ENCODE data around the gene MKI67. TPM values are rescaled to one million over a fixed set of nuclear protein-coding genes. Genes with fewer than 3 reads are reported as not detected.

Gene MKI67, protein sequence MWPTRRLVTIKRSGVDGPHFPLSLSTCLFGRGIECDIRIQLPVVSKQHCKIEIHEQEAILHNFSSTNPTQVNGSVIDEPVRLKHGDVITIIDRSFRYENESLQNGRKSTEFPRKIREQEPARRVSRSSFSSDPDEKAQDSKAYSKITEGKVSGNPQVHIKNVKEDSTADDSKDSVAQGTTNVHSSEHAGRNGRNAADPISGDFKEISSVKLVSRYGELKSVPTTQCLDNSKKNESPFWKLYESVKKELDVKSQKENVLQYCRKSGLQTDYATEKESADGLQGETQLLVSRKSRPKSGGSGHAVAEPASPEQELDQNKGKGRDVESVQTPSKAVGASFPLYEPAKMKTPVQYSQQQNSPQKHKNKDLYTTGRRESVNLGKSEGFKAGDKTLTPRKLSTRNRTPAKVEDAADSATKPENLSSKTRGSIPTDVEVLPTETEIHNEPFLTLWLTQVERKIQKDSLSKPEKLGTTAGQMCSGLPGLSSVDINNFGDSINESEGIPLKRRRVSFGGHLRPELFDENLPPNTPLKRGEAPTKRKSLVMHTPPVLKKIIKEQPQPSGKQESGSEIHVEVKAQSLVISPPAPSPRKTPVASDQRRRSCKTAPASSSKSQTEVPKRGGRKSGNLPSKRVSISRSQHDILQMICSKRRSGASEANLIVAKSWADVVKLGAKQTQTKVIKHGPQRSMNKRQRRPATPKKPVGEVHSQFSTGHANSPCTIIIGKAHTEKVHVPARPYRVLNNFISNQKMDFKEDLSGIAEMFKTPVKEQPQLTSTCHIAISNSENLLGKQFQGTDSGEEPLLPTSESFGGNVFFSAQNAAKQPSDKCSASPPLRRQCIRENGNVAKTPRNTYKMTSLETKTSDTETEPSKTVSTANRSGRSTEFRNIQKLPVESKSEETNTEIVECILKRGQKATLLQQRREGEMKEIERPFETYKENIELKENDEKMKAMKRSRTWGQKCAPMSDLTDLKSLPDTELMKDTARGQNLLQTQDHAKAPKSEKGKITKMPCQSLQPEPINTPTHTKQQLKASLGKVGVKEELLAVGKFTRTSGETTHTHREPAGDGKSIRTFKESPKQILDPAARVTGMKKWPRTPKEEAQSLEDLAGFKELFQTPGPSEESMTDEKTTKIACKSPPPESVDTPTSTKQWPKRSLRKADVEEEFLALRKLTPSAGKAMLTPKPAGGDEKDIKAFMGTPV (N-terminal part only)
- 100 to 1,000 TPM in 1 of 5 experiments, 1 to 10 TPM in 2, under 1 TPM in 2; 0.05 to 219 (median 1.6) TPM for total RNA-seq
- under 1 TPM; 0.12 to 0.20 TPM for polyA plus RNA-seq
- 1.7 reads per million, percentile 7 among the genes with 10 or more reads in this experiment for total RNA-seq

DNA sequence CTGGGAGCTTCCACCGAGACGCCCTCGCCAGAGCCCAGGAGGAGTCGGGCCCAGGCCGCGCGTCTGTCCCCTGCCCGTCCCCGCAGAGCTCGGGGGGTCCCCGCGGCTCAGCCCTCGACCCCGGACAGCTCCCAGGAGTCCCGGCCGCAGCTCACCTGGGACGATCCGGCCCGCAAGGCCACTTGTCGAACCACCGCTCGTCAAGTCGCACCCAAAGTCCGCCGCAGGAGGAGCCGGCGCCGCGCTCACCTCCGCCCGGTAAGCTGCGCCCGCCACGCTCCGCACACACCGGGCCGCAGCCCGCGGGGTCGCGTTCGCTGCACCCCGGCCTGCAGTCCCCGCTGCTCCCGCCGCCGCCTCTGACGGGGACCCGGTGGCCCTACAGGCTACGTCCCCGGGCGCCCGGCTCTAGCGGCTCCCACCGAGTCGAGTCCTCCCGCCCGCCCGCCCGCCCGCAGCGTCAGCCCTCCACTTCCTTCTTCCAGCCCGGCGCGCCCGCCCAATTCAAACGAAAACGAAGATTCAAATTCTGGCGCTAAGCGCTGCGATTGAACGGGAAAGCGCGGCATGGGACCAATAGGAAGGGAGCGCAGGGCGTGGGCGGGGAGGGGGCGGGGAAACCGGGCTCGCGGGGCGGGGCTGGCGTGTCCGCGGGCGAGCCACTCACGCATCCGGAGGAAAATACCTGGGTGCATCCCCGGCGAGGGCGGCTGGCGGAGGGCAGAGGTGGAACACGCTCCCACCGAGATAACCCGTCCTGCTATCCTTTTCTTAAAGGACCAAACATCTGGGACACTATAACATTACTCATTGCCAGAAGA, at the start of gene MKI67:
MKI67 (minus strand) TSS at position 480 of the 821 bp plus-strand sequence. CDS start 756 bp downstream, outside the sequence.
- peaks cover 9 to 18% of the 10 kb centered on the region in 2 donors for H3K4me1 ChIP-seq (ENCODE audit: control insufficient read depth in 2 of 2, insufficient read depth in 2 of 2, low read length in 2 of 2)
- H3K9me3 ChIP-seq (ENCODE audit: control insufficient read depth in 2 of 3, low read length in 3 of 3) = no peaks in the 10 kb centered on the region
- H3K36me3 ChIP-seq (ENCODE audit: control insufficient read depth in 2 of 3, insufficient read depth in 3 of 3, low read length in 3 of 3) = no peaks in the 10 kb centered on the region
- Mint-ChIP-seq H3K4me3 (peak within 1 kb of the TSS; percentile 86 to 94 (median 88)), H3K4me1 (peaks cover 6 to 44% (median 19%) of the 10 kb centered on the region in 7 donors), H3K27ac (peak within 1 kb of the TSS in 8 of 9 donors; percentile 56 to 97 (median 71)), H3K36me3 (peaks cover 0 to 20% (median 0%) of the 10 kb centered on the region in 5 donors), H3K27me3 (peaks cover 7 to 37% (median 33%) of the 10 kb centered on the region in 5 donors), H3K9me3 (no peaks in the 10 kb centered on the region)
- POLR2A ChIA-PET = no interaction called here
- DNase-seq = peak; percentile 68 to 88 (median 85)
- CTCF ChIA-PET = no interaction called here
- ATAC-seq = peak; percentile 98
- intact Hi-C loops (cut with micrococcal nuclease) = loop anchor here (1.0 to 10.0 kb wide), 10 partner anchors 23 to 1985 kb away; partner anchors contain the start of genes C10orf143 (in 1 of the 2) and MGMT (in 1 of the 2)
- H3K27me3 ChIP-seq (ENCODE audit: control insufficient read depth in 2 of 2, insufficient read depth in 2 of 2, low read length in 2 of 2) = peaks cover 10 to 11% of the 10 kb centered on the region in 2 donors
- H3K27ac ChIP-seq (ENCODE audit: low read depth, low read length) = peak within 1 kb of the TSS; percentile 73
- peak within 1 kb of the TSS; percentile 82 for H3K4me3 ChIP-seq (ENCODE audit: low read length)

DNA sequence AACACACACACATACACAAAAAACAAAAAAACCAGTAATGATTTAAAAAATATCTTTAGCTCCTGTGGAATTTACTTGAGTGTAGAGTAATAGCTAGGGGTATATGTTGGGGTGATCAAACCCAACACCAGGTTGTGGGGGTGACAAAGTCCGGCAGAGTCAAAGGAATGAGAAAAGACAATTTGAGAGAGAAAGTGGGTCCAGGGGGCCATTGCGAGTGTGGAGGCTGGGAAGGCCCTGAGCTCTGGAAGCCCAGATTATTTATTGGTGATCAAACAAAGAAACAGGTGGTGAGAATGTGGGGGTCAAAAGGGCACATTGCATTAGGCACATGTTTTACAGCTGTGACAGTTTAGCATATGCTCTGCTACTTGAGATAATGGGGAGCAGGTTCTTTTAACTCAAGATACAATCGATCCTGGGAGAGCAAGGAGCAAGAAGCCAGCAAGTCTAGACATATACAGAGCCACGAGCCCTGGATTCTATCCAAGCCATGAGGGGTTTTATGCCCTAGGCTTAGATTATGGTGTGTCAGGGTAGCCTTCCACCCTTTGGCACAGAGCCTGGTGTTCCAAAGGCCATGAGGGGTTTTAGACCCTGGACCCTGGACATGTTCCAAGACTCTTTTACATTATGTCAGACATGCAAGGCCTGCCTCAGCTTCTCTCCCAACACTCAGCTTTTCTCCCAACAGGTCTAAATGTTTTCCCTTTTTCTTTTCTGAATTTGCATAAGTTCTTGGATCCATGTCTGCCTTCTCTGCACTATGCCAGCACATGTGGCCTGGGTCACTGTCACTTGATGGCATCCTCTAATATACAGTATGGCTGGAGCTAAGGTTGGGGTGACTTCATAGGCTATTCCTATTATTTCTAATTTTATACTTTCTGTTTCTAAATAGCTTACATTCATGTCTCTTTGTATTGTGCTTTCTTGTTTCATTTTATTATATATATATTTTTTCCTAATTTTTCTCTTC, 48.6 kb upstream of the MKI67 start:
- no peak for ATAC-seq
- Mint-ChIP-seq H3K27ac (no peak overlapping the region), H3K9me3 (peaks cover 3 to 28% (median 11%) of the 10 kb centered on the region in 11 donors), H3K36me3 (peaks cover 0 to 15% (median 3%) of the 10 kb centered on the region in 5 donors), H3K4me3 (no peak overlapping the region), H3K27me3 (peaks cover 3 to 22% (median 10%) of the 10 kb centered on the region in 5 donors), H3K4me1 (peaks cover 2 to 13% (median 7%) of the 10 kb centered on the region in 7 donors)
- DNase-seq = no peak
- no peak overlapping the region for H3K4me3 ChIP-seq (ENCODE audit: low read length)
- H3K9me3 ChIP-seq (ENCODE audit: control insufficient read depth in 2 of 3, low read length in 3 of 3) = no peaks in the 10 kb centered on the region
- no peaks in the 10 kb centered on the region for H3K36me3 ChIP-seq (ENCODE audit: control insufficient read depth in 2 of 3, insufficient read depth in 3 of 3, low read length in 3 of 3)
- intact Hi-C loops (cut with micrococcal nuclease) = no loop called here
- ChIA-PET POLR2A (interaction anchor here (1.2 kb wide), 1 partner anchor 35 kb away, joined by 4 read pairs; no protein-coding TSS in a partner anchor), CTCF (interaction anchor here (3.8 kb wide), 1 partner anchor 36 kb away, joined by 25 read pairs; no protein-coding TSS in a partner anchor)
- H3K27ac ChIP-seq (ENCODE audit: low read depth, low read length) = no peak overlapping the region
- no peaks in the 10 kb centered on the region for H3K4me1 ChIP-seq (ENCODE audit: control insufficient read depth in 2 of 2, insufficient read depth in 2 of 2, low read length in 2 of 2)
- H3K27me3 ChIP-seq (ENCODE audit: control insufficient read depth in 2 of 2, insufficient read depth in 2 of 2, low read length in 2 of 2) = no peaks in the 10 kb centered on the region

GRCh38 chr10:128173386-128173785, 47.2 kb upstream of the MKI67 start:
- H3K4me1 ChIP-seq (ENCODE audit: control insufficient read depth in 2 of 2, insufficient read depth in 2 of 2, low read length in 2 of 2) = no peaks in the 10 kb centered on the region
- Mint-ChIP-seq H3K9me3 (peaks cover 3 to 28% (median 11%) of the 10 kb centered on the region in 11 donors), H3K27ac (no peak overlapping the region), H3K27me3 (peaks cover 10 to 32% (median 11%) of the 10 kb centered on the region in 5 donors), H3K4me1 (peaks cover 0 to 2% (median 0%) of the 10 kb centered on the region in 7 donors), H3K36me3 (peaks cover 0 to 15% (median 3%) of the 10 kb centered on the region in 5 donors), H3K4me3 (no peak overlapping the region)
- no peaks in the 10 kb centered on the region for H3K36me3 ChIP-seq (ENCODE audit: control insufficient read depth in 2 of 3, insufficient read depth in 3 of 3, low read length in 3 of 3)
- intact Hi-C loops (cut with micrococcal nuclease) = no loop called here
- no peaks in the 10 kb centered on the region for H3K27me3 ChIP-seq (ENCODE audit: control insufficient read depth in 2 of 2, insufficient read depth in 2 of 2, low read length in 2 of 2)
- no peak for ATAC-seq
- H3K27ac ChIP-seq (ENCODE audit: low read depth, low read length) = no peak overlapping the region
- CTCF ChIA-PET = no interaction called here
- DNase-seq = no peak
- H3K9me3 ChIP-seq (ENCODE audit: control insufficient read depth in 2 of 3, low read length in 3 of 3) = no peaks in the 10 kb centered on the region
- no peak overlapping the region for H3K4me3 ChIP-seq (ENCODE audit: low read length)
- POLR2A ChIA-PET = no interaction called here

DNA sequence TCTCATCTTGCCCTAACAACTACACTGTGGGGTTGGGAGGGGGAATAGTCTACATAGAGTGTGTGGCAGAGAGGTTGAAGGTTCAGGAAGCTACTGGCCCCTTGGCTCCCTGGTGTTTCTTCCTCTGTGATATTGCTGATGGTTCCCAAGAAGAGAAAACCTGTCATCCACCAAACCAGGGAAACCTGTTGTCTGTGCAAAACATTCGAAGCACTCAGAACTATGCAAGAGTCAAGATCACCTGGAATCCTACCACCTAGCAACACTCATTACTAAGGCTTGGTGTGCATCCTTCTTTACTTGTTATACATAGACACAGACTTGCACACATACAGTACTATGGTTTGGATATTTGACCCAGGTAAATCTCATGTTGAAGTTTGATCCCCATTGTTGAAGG, 46.5 kb upstream of the MKI67 start:
- H3K27me3 Mint-ChIP-seq = peaks cover 10 to 35% (median 11%) of the 10 kb centered on the region in 5 donors
- POLR2A ChIA-PET = no interaction called here
- intact Hi-C loops (cut with micrococcal nuclease) = no loop called here
- no peak for ATAC-seq
- H3K36me3 Mint-ChIP-seq = peaks cover 0 to 15% (median 3%) of the 10 kb centered on the region in 5 donors
- Histone ChIP-seq H3K9me3 (ENCODE audit: control insufficient read depth in 2 of 3, low read length in 3 of 3) (no peaks in the 10 kb centered on the region), H3K36me3 (ENCODE audit: control insufficient read depth in 2 of 3, insufficient read depth in 3 of 3, low read length in 3 of 3) (no peaks in the 10 kb centered on the region), H3K4me3 (ENCODE audit: low read length) (no peak overlapping the region), H3K27ac (ENCODE audit: low read depth, low read length) (no peak overlapping the region), H3K4me1 (ENCODE audit: control insufficient read depth in 2 of 2, insufficient read depth in 2 of 2, low read length in 2 of 2) (no peaks in the 10 kb centered on the region), H3K27me3 (ENCODE audit: control insufficient read depth in 2 of 2, insufficient read depth in 2 of 2, low read length in 2 of 2) (no peaks in the 10 kb centered on the region)
- CTCF ChIA-PET = interaction anchor here (0.7 kb wide), 1 partner anchor 41 kb away, joined by 3 read pairs; no protein-coding TSS in a partner anchor
- no peaks in the 10 kb centered on the region for H3K4me1 Mint-ChIP-seq
- no peak for DNase-seq
- no peak overlapping the region for H3K4me3 Mint-ChIP-seq
- H3K27ac Mint-ChIP-seq = no peak overlapping the region
- H3K9me3 Mint-ChIP-seq = peaks cover 3 to 28% (median 11%) of the 10 kb centered on the region in 11 donors

GRCh38 chr10:128169811-128170379, 43.7 kb upstream of the MKI67 start:
- H3K36me3 Mint-ChIP-seq = peaks cover 0 to 13% (median 3%) of the 10 kb centered on the region in 5 donors
- intact Hi-C loops (cut with micrococcal nuclease) = no loop called here
- DNase-seq (no peak), ATAC-seq (no peak)
- CTCF ChIA-PET = no interaction called here
- Histone ChIP-seq H3K27ac (ENCODE audit: low read depth, low read length) (no peak overlapping the region), H3K4me1 (ENCODE audit: control insufficient read depth in 2 of 2, insufficient read depth in 2 of 2, low read length in 2 of 2) (no peaks in the 10 kb centered on the region), H3K36me3 (ENCODE audit: control insufficient read depth in 2 of 3, insufficient read depth in 3 of 3, low read length in 3 of 3) (no peaks in the 10 kb centered on the region), H3K27me3 (ENCODE audit: control insufficient read depth in 2 of 2, insufficient read depth in 2 of 2, low read length in 2 of 2) (no peaks in the 10 kb centered on the region), H3K4me3 (ENCODE audit: low read length) (no peak overlapping the region), H3K9me3 (ENCODE audit: control insufficient read depth in 2 of 3, low read length in 3 of 3) (no peaks in the 10 kb centered on the region)
- H3K27me3 Mint-ChIP-seq = peaks cover 10 to 35% (median 11%) of the 10 kb centered on the region in 5 donors
- H3K9me3 Mint-ChIP-seq = peaks cover 3 to 24% (median 11%) of the 10 kb centered on the region in 11 donors
- POLR2A ChIA-PET = no interaction called here
- H3K4me1 Mint-ChIP-seq = no peaks in the 10 kb centered on the region
- no peak overlapping the region for H3K27ac Mint-ChIP-seq
- H3K4me3 Mint-ChIP-seq = no peak overlapping the region
